ENCODE measurements around the gene COL6A2.

DNA sequence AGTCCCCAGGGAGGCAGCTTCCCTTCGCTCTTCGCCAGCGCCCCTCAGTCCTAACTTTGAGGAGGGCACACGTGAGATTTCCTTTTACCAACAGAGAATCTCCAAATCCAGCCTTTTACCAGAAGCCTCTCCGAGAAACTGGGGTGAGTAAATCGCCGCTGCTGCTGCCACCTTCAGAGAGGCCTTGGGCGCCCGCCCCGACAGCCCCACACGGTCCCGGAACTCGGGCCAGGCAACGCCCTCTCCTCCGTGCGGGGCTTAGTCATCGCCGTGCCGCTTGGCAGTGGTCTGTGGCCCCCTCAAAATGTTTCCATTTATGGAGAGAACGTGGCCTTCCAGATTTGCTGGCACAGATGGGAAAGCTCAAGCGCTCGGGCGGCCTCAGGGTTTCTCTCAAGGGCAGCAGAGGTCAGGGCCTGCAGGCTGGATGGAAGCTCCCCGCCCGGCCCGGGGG, 41.4 kb upstream of the COL6A2 start:
- TF ChIP-seq POLR2A (IDR thresholded peaks at IDR 0.05; ENCODE audit: low read length) = no peak
- TF ChIP-seq, protein P1, sequence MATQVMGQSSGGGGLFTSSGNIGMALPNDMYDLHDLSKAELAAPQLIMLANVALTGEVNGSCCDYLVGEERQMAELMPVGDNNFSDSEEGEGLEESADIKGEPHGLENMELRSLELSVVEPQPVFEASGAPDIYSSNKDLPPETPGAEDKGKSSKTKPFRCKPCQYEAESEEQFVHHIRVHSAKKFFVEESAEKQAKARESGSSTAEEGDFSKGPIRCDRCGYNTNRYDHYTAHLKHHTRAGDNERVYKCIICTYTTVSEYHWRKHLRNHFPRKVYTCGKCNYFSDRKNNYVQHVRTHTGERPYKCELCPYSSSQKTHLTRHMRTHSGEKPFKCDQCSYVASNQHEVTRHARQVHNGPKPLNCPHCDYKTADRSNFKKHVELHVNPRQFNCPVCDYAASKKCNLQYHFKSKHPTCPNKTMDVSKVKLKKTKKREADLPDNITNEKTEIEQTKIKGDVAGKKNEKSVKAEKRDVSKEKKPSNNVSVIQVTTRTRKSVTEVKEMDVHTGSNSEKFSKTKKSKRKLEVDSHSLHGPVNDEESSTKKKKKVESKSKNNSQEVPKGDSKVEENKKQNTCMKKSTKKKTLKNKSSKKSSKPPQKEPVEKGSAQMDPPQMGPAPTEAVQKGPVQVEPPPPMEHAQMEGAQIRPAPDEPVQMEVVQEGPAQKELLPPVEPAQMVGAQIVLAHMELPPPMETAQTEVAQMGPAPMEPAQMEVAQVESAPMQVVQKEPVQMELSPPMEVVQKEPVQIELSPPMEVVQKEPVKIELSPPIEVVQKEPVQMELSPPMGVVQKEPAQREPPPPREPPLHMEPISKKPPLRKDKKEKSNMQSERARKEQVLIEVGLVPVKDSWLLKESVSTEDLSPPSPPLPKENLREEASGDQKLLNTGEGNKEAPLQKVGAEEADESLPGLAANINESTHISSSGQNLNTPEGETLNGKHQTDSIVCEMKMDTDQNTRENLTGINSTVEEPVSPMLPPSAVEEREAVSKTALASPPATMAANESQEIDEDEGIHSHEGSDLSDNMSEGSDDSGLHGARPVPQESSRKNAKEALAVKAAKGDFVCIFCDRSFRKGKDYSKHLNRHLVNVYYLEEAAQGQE (IDR thresholded peaks at IDR 0.05) = no peak
- TF ChIP-seq RAD21 (conservative IDR thresholded peaks at IDR 0.05 in 1 of 2, IDR thresholded peaks at IDR 0.05 in 1 of 2) = no peak
- no peak for TF ChIP-seq HOXB5 (CRISPR knock-in tag; IDR thresholded peaks at IDR 0.05)
- TF ChIP-seq BHLHE40 (IDR thresholded peaks at IDR 0.05; ENCODE audit: low read depth, low read length) = no peak
- no peak for TF ChIP-seq CTCF (IDR thresholded peaks at IDR 0.05)
- TF ChIP-seq ESRRA (IDR thresholded peaks at IDR 0.05; ENCODE audit: borderline replicate concordance, low read length) = no peak
- no peak for TF ChIP-seq EP300 (IDR thresholded peaks at IDR 0.05)
- TF ChIP-seq CHD2 (IDR thresholded peaks at IDR 0.05; ENCODE audit: low read length, partially characterized antibody) = no peak
- no peak for TF ChIP-seq CBX2 (IDR thresholded peaks at IDR 0.05; ENCODE audit: borderline replicate concordance, low read depth)
- no peak for TF ChIP-seq ZFP36 (IDR thresholded peaks at IDR 0.05; ENCODE audit: borderline replicate concordance, partially characterized antibody)
- no peak for TF ChIP-seq MYC (IDR thresholded peaks at IDR 0.05; ENCODE audit: borderline replicate concordance, low read length)

Data from A549 (cell line).